ENCODE data around the gene SUPT3H.
"Not testable (repeated sequence)": the region's sequence is repeated elsewhere in the genome, so short reads cannot be mapped to it uniquely, and the experiment has no call there.

Gene SUPT3H

DNA sequence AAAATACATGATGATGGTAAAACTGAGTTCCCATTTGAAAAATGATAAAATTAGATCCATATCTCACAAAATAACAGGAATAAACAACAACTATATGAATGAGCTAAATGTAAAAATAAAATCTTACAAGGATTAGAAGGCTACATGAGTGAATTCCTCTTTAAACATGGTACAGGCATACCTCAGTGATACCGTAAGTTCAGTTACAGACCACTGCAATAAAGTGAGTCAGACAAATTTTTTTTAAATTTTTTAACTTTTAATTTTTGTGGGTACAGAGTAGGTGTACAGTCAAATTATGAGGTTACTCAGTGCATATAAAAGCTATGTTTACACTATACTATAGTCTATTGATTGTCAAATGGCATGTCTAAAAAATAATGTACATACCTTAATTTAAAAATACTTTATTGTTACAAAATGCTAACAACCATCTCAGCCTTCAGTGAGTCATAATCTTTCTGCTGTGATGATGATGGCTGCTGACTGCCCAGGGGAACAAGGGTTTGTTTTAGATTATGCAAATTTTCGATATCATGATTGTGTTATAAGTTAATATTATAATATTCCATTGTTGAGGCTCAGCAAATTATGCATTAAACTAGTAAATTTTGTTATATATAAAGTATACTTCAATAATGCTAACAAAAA, 272.4 kb downstream of the SUPT3H start:
- no peak for DNase-seq

DNA sequence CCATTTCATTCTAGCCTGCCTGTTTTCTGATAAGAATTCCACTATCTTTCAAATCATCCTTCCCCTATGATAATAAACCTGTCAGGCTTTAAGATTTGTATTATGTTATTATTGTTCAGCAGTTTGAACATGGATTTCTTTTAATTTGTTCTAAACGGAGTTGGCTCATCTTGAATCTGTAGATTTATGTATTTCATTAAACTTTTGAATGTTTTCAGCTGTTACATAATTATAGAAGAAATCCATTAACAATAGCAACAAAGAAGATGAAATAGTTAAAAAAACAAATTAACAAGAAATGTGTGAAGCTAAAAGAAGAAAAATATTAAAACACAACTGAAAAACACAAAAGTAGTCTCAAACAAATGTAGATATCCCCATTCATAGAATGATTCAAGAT, 273.3 kb downstream of the SUPT3H start:
- DNase-seq: no peak

DNA sequence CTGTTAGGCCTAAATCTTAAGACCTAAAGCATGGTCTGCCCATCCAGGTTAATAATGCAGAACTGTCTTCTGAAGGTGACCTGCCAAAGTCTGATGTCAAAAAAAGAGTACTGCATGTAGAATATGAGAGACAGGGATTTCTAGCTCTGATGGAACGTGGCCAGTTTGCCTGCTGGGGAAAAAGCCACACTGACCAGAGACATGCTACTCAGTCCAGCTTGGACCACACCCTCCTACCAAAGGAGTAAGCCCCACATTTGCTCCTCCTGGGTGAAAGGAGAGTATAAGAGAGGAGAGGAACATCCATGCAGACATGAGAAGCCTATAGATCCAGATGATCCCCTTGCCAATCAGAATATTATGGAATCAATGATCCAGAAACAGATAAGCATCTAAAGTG, 279.5 kb downstream of the SUPT3H start:
- DNase-seq: no peak

DNA sequence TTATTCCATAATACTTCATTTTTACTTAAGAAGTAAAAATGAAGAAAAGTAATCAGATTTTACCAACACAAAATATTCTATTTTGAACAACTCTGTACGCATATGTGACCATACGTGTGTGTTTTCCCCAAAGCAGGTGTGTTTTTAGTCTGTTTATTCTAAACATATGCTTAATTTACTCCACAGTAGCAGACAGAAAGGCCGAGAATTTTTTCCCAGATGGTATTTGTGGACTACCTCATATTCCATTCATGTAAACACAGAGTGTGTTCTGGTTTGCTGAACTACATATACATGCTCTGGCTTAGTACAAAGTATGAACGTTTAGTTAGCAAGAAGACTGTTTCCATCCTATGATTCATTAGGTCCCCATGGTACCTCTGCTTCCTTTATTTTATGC, 282.9 kb downstream of the SUPT3H start:
- no peak for DNase-seq

DNA sequence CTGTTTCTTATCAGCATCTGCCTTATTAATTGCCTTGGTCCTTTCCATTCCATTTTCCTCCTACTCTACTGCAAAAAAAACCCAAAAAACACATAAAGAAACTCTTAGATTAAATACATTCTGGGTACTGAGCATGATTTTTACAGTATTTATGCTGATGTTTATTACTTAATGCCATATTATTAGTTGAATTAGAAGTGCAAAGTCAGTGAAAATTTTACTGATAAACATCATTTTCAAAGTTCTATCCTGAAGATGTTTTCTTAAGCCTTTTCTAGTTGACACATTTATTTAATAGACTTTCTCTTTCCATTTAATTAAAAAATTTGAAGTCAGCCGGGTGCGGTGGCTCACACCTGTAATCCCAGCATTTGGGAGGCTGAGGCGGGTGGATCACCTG, 285.6 kb downstream of the SUPT3H start:
- no peak for DNase-seq

DNA sequence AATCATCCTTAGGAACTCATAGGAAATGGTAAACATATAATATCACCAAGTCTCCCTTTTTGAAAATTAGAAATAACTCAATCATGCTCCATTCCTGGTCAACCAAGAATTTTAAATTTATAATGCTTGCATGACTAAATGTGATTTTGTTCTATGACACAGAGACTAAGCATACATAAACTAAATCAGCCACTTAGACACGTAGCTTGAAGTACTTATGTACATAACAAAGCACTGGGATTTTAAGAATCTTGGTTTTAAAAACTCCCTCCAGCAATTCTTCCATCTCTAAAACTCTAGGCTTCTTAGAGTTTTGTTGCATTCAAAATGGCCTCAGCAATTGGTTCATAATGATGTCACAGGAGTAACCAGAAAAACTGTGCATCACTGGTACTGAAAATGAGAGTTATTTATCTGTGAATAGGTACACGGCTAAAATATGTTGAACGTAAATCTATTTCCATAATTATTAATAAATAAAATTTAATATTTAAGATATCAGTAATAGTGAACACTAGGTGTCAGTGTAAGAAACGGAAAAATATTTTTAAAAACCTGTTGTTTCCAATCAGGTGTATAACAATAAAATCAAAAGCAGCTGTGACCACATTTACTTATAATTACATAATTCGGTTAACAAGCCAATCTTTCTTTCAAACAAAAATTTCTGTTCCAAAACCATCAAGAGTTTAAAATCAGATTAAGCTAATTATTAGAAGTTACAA, 291.2 kb downstream of the SUPT3H start:
- DNase-seq: no peak

DNA sequence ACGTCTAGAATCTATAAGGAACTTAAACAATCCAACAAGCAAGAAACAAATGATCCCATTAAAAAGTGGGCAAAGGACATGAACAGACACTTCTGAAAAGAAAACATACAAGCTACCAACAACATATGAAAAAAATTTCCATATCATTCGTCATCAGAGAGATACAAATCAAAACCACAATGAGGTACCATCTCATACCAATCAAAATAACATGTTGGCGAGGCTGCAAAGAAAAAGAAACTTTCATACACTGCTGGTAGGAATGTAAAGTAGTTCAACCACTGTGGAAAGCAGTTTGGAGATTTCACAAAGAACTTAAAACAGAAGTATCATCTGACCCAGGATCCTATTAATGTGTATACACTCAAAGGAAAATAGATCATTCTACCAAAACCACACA, 293.5 kb downstream of the SUPT3H start:
- no peak for DNase-seq

DNA sequence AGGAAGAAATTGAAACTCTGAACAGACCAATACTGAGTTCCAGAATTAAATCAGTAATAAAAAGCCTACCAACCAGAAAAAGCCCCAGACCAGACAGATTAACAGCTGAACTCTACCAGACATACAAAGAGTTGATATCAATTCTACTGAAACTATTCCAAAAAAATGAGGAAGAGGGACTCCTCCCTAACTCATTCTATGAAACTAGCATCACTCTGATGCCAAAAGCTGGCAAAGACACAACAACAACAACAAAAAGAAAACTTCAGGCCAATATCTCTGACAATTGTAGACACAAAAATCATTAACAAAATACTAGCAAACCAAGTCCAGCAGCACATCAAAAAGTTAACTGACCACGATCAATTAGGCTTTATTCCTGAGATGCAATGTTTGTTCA, 295.6 kb downstream of the SUPT3H start:
- no peak for DNase-seq

DNA sequence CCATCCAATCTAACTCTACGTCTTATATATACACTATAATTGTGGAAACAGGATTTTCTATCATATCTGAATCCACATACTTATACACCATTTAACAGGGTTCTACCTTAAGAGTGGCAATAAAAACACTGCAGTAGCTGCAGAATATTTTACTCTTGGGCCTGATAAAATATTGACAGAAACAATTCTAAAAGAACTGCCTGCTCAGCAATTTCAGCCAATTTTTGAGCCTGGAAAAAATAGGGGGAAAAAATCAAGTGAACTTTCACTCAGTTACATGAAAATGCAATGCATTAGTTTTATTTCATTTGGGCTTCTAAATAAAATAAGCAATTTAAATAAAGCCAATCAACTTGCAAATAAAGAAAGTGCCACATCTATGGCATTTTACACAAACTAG, 296.1 kb downstream of the SUPT3H start:
- no peak for DNase-seq

DNA sequence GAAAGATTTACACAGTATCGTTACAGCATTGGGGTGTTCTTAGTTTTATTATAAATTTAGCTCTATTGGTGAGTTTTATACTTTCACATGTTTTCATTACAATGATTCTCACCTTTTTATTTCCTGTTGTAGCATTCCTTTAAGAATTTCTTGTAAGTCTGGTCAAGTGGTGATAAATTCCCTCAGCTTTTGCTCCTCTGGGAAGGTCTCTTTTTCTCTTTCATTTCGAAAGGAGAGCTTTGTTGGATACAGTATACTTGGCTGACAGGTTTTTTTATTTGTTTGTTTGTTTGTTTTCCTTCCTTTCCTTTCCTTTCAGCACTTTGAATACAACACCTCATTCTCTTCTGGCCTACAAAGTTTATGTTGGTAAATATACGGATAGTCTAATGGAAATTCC, 299.3 kb downstream of the SUPT3H start:
- DNase-seq: no peak

DNA sequence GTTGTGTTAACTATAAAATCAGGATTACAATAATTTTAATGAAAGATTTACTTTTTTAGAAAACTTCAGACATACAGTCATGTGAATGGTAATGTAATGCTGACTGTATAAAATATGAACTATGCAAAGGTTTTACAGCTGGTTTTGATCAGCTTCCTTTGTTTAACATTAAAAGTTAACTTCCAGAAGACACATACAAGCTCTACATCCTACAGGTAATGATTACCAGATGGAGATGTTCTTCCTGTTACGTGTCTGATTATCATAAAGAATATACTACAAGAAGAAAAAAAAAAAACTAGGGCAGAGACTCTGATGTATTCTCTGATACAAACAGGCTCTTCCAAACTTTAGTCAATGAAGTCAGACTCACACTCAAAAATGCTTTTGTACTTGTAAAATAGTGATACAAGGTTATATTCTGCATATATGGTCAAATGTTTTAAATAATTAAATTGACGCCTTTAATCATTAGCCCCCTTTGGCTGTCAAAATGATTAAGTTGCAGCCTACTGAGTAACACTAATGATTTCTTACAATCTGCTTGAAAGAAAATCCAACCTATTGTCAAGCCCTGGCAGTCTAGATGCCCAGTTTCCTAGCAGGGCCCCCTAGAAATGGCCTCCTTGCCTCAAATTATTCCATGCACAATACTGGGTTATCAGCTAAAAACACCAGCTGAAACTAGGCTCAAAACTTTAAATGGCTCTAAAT, 301.4 kb downstream of the SUPT3H start:
- DNase-seq: no peak

DNA sequence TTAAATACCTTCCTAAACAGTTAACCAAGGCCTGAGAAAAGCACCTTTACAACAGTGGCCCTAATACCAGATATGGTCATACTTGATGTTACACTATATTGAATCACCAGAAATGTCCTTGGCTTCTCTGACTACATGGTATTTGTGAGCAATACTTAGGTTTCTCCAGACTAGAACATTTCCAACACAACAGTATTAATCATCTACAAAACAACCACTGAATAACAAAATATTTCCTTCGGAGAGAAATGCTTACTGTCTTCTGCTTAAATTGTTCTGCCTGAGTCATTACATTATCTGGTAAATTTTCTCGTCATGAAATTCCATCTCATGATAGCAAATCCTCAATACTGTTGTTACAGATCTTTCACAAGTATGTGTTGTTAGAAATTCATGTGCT, 302.5 kb downstream of the SUPT3H start:
- no peak for DNase-seq

DNA sequence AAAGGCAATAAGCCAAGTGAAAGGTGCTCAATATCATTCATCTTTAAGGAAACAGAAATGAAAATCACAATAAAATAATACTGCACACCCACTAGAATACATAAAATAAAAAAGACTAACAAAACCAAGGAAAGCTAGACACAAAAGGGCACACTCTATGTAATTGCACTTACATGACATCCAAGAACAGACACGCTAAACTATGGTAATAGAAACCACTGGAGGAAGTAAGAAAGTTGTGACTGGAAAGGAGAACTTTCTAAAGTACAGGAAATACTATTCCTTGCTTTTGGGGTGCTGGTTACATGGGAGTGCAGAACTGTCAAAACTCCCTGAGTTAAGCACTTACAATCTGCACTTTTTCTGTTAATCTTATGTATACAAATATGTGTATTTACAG, 303.3 kb downstream of the SUPT3H start:
- DNase-seq: no peak

DNA sequence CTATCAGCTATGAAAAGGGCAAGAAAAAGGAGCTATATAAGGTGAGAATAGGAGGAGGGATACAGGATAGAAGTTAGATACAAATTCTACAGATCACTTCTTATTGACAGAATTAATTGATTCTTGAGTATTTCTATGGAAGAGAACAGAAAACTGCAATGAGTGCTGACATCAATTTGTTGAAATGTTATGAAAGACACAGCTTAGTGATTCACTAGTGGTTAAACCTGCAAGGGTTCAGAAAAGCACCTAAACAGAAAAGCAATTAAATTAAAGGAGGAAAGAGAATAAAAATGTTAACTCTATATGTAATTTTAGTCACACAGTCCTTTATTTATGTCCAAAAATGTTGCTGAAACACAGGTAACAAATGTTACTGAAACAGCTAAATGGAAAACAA, 304.0 kb downstream of the SUPT3H start:
- no peak for DNase-seq

DNA sequence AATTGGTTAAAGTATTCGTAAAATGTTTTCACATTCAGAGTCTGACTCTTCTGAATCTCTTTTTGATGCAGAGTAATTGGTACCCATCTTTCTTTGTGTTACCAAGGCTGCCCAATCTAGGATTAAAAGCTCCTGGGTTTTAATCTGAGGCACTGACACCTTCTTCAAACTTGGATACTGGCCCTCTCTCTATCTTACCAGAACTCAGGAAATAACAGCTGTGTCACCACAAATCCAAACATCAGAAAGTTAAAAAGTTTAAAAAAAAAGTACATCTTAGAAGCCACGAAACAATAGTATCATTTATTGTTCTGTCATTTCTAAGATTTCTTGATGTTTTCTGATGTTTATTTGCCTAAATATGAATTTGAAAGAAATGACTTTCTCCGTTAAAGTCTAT, 305.1 kb downstream of the SUPT3H start:
- DNase-seq: no peak

DNA sequence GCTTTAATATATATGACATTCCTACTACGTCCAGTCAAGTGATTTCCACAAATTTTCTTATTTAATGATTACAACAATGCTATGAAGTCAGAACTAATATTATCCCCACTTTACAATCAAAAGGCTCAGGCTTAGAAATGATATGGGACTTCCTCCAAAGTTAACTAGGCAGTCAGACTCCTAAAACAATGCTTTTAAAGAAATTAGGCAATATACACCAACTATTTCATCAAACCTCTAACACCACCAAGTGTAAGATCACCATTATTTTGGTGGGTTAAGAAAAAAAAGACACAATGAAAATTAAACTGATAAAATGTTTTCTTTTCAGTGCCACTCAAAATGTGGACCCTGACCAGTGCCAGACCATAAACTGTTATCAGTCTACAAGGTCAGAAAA, 305.7 kb downstream of the SUPT3H start:
- DNase-seq: no peak

DNA sequence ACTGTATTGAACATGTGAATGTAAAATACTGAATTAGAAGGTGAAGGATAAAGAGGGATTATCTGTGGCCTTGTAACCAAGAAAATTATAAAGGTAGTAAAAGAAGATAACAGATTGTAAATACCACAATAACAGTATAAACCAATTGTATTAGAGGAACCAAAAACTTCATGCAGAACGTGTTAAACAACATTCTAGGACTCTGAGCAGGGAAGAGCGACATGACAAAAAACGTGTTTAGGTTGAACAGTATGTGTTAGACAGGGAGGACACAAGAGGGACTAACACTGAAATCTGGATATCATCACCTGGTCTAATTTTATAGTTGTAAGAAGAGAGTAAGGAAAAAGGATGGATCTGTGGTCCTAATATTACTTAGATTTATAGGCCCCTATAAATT, 308.6 kb downstream of the SUPT3H start:
- DNase-seq: no peak

DNA sequence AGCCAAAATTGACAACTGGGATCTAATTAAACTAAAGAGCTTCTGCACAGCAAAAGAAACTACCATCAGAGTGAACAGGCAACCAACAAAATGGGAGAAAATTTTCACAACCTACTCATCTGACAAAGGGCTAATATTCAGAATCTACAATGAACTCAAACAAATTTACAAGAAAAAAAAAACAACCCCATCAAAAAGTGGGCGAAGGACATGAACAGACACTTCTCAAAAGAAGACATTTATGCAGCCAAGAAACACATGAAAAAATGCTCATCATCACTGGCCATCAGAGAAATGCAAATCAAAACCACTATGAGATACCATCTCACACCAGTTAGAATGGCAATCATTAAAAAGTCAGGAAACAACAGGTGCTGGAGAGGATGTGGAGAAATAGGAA, 310.3 kb downstream of the SUPT3H start:
- not testable (repeated sequence) for DNase-seq

DNA sequence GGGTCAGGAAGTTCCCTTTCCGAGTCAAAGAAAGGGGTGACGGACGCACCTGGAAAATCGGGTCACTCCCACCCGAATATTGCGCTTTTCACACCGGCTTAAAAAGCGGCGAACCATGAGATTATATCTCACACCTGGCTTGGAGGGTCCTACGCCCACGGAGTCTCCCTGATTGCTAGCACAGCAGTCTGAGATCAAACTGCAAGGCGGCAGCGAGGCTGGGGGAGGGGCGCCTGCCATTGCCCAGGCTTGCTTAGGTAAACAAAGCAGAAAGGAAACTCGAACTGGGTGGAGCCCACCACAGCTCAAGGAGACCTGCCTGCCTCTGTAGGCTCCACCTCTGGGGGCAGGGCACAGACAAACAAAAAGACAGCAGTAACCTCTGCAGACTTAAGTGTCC, 315.1 kb downstream of the SUPT3H start:
- DNase-seq: not testable (repeated sequence)

DNA sequence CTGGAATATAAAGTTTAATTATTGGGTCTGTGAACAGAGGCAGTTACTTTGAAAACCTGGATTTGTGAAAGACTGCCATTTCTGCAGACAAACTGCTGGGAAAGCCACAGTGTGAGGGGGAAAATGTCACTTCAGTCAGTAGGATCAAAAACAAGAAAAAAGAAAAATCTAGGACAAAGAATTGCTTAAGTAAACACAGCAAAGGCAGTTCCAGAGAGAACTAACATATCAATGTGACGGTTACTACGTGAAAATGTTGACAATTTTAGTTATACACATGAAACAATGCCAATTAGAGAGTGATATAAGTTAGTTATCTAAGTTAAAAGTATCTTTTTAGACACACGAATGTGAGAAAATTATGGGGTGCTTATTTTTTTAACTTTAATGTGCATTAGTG, 320.0 kb downstream of the SUPT3H start:
- no peak for DNase-seq

DNA sequence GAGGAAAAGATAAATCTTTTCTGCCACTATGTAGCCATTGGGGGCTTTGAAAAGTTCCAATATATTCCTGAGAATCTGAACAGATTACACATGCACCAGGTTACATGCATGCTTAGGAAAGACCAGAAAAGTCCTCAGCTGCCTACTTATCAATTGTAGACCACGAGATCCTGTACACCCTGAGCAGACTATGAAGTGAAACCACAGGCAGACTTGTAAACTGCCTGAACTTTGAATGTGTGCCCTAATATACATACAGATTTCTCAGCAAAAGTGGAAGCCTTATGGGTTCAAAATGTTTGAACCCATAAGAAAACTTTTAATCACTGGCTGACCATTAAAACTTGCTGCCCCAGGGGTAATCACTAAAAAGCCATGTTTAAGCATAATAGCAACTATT, 323.1 kb downstream of the SUPT3H start:
- DNase-seq: no peak

DNA sequence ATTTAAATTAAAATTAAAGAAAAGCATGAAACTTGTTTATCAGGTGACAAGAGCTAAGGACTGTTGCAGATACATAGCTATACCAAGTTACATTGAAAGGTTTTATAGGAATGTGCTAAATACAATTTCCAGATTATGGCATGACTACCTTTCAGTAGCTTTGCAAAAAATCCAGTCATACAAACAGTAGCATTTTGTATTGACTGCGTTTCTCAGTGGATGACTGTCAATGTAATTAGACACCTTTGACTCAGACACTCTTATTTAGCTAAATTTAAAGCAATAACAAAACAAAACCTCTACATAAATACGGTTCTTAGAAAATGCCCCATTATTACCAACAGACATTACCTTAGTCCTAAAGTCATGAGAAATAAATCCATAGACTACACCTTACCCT, 325.4 kb downstream of the SUPT3H start:
- DNase-seq: no peak

DNA sequence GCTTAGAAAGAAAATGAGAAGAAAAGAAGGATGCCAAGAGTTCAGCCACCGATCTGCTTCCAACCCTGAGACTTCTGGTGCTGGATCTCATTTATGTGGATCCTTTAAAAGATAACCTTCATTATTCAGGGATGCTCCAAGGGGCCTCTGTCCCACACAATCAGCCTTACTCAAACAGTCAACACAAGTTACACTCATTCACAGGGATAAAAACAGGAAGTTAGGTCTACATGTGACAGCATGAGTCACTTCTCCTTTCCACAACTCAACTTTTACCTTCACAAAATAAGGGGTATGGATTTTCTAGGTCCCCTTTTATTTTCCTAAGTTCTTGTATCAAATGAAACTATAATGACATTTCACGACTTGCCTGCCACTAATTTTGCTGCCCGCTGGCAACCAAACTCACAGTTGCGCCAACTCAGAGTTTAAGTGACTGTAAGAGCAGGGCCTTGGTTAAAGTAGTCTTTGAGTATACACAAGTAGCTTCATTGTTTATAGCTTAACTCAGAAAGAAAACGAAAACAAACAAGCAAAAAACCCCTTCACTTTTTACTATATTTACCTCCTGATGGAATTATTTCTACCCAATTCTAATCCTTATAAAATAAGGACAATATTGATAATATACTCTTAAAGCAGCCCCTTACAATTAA, 328.4 kb downstream of the SUPT3H start:
- DNase-seq: no peak

DNA sequence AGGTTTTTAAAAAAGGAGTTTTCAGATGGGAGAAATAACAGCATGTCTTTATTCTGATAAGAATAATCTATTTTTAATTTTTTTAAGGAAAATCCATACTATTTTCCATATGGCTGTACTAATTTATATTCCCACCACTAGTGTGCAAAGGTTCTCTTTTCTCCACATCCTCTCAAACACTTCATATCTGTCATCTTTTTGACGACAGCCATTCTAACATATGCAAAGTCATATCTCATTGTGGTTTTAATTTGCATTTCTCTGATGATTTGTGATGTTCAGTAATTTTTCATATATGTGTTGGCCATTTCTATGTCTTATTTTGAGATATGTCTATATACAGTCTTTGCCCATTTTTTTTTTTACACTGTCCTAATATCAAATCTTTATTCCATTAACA, 330.2 kb downstream of the SUPT3H start:
- DNase-seq: no peak
